ENCODE measurements around the gene NHSL1. TPM values are rescaled to one million over a fixed set of nuclear protein-coding genes. Genes with fewer than 3 reads are reported as not detected.

NHSL1 gene
- total and polyA plus RNA-seq, 7 donors = 0.08 to 2.3 (median 1.2) TPM

DNA sequence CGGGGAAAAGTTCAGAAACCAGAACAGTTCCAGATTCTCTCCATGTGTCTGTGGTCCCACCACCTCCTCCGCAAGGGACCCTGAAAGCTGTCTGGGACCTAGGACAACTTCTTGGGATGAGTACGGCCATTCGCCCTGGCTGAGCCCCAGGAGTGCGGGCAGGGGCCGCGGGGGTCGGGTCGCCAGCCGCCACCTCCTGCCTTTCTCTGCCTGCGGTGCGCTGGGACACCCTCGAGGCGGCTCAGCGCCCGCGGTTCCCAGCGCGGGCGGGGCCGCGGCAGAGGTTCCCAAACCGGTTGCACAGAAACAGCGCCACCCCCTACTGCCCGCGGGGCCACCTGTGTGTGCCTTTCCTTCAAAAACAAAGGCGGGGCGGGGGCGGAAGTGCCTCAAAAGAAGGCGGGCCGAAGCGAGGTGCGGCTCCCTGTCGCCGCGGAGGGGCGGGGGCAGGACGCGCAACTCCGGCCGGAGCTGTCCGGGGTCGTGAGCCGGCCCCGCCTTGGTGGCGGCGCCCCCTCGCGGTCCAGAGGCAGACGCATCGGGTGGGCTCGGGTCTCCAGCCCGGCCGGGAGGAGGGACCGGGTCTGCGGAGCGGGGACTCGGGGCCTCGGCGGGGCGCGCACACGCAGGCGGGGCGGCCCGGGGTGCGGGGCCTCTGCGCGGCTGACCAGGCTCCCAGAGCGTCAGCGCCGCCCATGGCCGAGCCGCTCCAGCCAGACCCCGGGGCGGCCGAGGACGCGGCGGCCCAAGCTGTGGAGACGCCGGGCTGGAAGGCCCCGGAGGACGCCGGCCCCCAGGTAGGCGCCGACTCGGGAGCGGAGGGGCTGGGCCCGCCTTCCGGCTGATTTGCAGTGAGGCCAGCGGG is 95.3 kb downstream of the NHSL1 start, which contains the start of gene HEBP2:
Gene HEBP2, plus strand, starts transcription at position 423 of the 865 bp plus-strand sequence. Its CDS starts 273 bp downstream, at position 696.
- ATAC-seq = peak; percentile 94 to 97 (median 96)
- Histone ChIP-seq H3K27ac (peak within 1 kb of the TSS; percentile 92), H3K4me1 (peaks cover 9% of the 10 kb centered on the region), H3K9me3 (no peaks in the 10 kb centered on the region), H3K27me3 (ENCODE audit: insufficient read depth in 3 of 3, low read length in 2 of 3) (no peaks in the 10 kb centered on the region), H3K4me3 (peak within 1 kb of the TSS; percentile 97), H3K36me3 (ENCODE audit: insufficient read depth in 1 of 2, low read depth in 1 of 2) (peaks cover 11 to 37% of the 10 kb centered on the region in 2 donors)
- TF ChIP-seq, protein P1, sequence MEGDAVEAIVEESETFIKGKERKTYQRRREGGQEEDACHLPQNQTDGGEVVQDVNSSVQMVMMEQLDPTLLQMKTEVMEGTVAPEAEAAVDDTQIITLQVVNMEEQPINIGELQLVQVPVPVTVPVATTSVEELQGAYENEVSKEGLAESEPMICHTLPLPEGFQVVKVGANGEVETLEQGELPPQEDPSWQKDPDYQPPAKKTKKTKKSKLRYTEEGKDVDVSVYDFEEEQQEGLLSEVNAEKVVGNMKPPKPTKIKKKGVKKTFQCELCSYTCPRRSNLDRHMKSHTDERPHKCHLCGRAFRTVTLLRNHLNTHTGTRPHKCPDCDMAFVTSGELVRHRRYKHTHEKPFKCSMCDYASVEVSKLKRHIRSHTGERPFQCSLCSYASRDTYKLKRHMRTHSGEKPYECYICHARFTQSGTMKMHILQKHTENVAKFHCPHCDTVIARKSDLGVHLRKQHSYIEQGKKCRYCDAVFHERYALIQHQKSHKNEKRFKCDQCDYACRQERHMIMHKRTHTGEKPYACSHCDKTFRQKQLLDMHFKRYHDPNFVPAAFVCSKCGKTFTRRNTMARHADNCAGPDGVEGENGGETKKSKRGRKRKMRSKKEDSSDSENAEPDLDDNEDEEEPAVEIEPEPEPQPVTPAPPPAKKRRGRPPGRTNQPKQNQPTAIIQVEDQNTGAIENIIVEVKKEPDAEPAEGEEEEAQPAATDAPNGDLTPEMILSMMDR (IDR thresholded peaks at IDR 0.05) = peak; percentile 68
- WGBS, 3 donors = 0 to 1% (median 0%) methylated on average over 51 to 92 of the region's 92 CpGs
- intact Hi-C loops (cut with DNase I) = loop anchor here (2.0 to 10.0 kb wide), 2 partner anchors 289 kb away; no protein-coding TSS in a partner anchor
- DNase-seq = peak; percentile 95 to 98

DNA sequence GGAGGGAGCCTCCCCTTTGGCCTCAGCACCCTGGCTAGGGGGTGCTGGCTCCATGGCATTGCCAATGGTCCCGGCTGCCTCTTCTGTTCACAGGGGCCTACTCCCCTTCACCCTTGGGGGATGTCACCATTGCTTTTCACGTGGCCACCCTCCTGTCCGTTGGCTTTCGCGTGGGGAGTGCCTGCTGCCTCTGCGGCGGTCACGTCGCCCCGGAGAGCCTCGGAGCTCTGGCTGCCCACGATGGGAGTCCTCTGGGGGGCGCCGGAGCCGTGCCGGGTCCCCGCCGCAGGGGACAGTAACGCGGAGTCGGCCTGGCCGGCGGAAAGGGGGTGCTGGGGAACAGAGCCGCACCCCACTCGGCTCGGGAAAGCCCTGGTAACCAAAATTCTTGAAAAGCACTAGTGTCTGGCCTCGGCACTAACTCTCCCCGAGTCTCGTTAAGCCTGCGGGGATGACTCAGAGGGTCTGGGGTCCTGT is 95.9 kb downstream of the NHSL1 start:
- WGBS, 3 donors = 0 to 1% (median 1%) methylated on average over 30 of the region's 30 CpGs
- intact Hi-C loops (cut with DNase I) = loop anchor here in 1 of 2 donors (10.0 kb wide), 1 partner anchor 289 kb away; no protein-coding TSS in a partner anchor
- Histone ChIP-seq H3K4me3 (peak overlapping the region; percentile 97), H3K9me3 (no peaks in the 10 kb centered on the region), H3K36me3 (ENCODE audit: insufficient read depth in 1 of 2, low read depth in 1 of 2) (peaks cover 11 to 30% of the 10 kb centered on the region in 2 donors), H3K27ac (peak overlapping the region; percentile 92), H3K27me3 (ENCODE audit: insufficient read depth in 3 of 3, low read length in 2 of 3) (no peaks in the 10 kb centered on the region), H3K4me1 (peaks cover 9% of the 10 kb centered on the region)
- TF ChIP-seq, protein P1 (IDR thresholded peaks at IDR 0.05) = peak; percentile 26
- ATAC-seq (peak; percentile 31 to 65 (median 46)), DNase-seq (peak; percentile 57 to 74)

DNA sequence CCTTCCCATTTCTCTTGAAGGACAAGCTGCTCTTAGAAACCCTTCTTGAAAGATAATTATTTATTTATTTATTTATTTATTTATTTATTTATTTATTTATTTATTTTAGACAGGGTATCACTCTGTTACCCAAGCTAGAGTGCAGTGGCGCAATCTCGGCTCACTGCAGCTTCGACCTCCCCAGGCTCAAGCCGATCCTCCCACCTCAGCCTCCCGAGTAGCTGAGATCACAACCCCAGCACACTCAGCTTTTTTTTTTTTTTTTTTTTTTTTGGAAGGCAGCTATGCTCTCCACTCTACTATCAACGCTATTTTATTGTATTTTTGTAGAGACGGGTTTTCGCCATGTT is 96.5 kb downstream of the NHSL1 start:
- peaks cover 10 to 25% of the 10 kb centered on the region in 2 donors for H3K36me3 ChIP-seq (ENCODE audit: insufficient read depth in 1 of 2, low read depth in 1 of 2)
- H3K27ac ChIP-seq = peak overlapping the region; percentile 92
- H3K9me3 ChIP-seq = no peaks in the 10 kb centered on the region
- intact Hi-C loops (cut with DNase I) = loop anchor here in 1 of 2 donors (10.0 kb wide), 1 partner anchor 288 kb away; no protein-coding TSS in a partner anchor
- TF ChIP-seq, protein P1 (IDR thresholded peaks at IDR 0.05) = no peak
- H3K4me3 ChIP-seq = peak overlapping the region; percentile 97
- H3K27me3 ChIP-seq (ENCODE audit: insufficient read depth in 3 of 3, low read length in 2 of 3) = no peaks in the 10 kb centered on the region
- 87 to 91% (median 89%) methylated on average over 8 of the region's 8 CpGs for WGBS, 3 donors
- ATAC-seq (no peak), DNase-seq (no peak)
- peaks cover 9% of the 10 kb centered on the region for H3K4me1 ChIP-seq

DNA sequence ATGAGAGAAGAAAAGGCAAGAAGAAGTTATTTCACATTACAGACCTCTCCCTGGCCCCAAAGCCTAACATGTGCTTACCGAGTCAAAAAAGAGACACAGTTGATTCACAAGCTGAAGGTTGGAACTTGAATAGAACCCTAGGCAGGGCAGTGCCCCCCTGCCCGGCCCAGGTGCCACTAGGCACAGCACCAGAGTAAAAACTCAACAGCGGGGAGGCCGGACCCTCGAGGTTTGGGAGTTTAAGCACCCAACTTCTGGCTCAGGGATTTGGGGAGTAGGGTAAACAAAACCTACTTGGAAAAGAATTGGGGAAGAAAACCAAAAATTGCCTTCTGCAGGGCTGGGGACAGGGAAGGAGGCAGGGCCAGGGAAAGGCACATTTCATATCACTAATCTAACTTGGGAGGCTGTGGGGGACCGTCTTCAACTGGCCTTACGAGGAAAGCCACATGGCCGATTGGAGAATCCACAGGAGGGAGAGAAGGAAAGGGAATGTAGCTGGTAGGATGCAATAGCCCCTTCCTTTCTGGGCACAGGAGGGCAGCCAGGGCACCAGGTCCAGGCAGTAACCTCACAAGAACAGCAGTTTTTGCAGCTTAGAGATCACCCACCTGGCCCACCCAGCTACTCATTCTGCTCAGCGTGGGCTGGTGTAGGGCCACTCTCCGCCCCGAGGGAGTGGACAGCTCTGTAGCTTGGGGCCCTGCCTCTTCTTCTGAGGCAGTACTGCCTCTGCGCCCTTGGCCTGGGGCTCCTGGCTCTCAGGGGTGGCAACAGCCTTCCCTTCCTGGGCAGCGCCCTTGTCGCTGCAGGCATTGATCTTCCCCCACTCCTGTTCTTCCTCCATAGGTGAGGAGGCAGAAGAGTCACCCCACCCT is 97.1 kb downstream of the NHSL1 start:
- ATAC-seq (no peak), DNase-seq (no peak)
- intact Hi-C loops (cut with DNase I) = loop anchor here in 1 of 2 donors (10.0 kb wide), 1 partner anchor 287 kb away; no protein-coding TSS in a partner anchor
- Histone ChIP-seq H3K9me3 (no peaks in the 10 kb centered on the region), H3K27me3 (ENCODE audit: insufficient read depth in 3 of 3, low read length in 2 of 3) (no peaks in the 10 kb centered on the region), H3K4me1 (peaks cover 9% of the 10 kb centered on the region), H3K4me3 (no peak overlapping the region), H3K36me3 (ENCODE audit: insufficient read depth in 1 of 2, low read depth in 1 of 2) (peaks cover 7 to 19% of the 10 kb centered on the region in 2 donors), H3K27ac (no peak overlapping the region)
- 93 to 97% (median 96%) methylated on average over 14 of the region's 14 CpGs for WGBS, 3 donors
- TF ChIP-seq, protein P1 (IDR thresholded peaks at IDR 0.05) = no peak

Data from psoas muscle (tissue), 8 donors.